Measurements from ENCODE around the gene KCNJ6.

DNA sequence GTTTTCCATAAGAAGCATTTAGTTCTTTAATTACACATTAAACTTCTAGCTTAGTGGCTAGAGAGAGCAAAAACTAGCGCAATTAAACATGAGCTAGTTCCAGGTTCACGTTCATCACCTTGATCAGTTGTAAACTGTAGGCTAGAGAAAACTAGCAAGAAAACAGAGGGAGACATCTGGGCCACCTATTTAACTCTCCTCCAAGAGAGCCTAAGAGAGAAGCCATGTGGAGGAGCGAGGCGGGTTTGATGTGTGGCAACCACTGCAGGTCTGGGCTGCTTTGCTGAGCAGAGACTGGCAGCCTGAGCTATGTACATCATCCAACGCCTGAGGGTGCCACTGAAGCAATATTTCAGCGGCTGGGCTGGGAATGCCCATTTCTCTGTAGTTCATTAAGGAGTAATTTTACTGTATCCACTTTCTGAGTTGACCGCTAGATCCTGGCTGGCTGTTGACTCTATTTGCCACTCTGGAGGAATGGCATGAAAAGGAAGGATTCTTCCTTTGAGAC, 296.7 kb downstream of the KCNJ6 start:
- TF ChIP-seq, protein P1, sequence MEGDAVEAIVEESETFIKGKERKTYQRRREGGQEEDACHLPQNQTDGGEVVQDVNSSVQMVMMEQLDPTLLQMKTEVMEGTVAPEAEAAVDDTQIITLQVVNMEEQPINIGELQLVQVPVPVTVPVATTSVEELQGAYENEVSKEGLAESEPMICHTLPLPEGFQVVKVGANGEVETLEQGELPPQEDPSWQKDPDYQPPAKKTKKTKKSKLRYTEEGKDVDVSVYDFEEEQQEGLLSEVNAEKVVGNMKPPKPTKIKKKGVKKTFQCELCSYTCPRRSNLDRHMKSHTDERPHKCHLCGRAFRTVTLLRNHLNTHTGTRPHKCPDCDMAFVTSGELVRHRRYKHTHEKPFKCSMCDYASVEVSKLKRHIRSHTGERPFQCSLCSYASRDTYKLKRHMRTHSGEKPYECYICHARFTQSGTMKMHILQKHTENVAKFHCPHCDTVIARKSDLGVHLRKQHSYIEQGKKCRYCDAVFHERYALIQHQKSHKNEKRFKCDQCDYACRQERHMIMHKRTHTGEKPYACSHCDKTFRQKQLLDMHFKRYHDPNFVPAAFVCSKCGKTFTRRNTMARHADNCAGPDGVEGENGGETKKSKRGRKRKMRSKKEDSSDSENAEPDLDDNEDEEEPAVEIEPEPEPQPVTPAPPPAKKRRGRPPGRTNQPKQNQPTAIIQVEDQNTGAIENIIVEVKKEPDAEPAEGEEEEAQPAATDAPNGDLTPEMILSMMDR (IDR thresholded peaks at IDR 0.05; ENCODE audit: insufficient read depth, low read depth, low read length) = no peak
- no peak for TF ChIP-seq EZH2 (IDR thresholded peaks at IDR 0.05; ENCODE audit: insufficient read depth, low read length)

Measured in astrocyte (in vitro differentiated cells and primary cell).